Right atrium auricular region (tissue), 2 donors: Measurements from ENCODE around the gene PAK6. TPM values are rescaled to one million over a fixed set of nuclear protein-coding genes. Genes with fewer than 3 reads are reported as not detected.
A peak's percentile ranks its signal among the peaks of the same experiment; 100 is the strongest.

Experiments
- DNase-seq: peaks from one replicate; pipeline ENCODE4 v3.0.0-alpha.2; 2019; ENCODE audit warnings: low spot score
- H3K27ac ChIP-seq, 2 donors: fragments of 200-600 bp; sonication (generic); 1 replicate in 1 of 2; 2 replicates in 1 of 2; pipeline ENCODE4 v1.5.1; 2016 to 2019
- H3K27me3 ChIP-seq, 2 donors: fragments of 200-600 bp; sonication (generic); one replicate each; pipeline versions ENCODE4 v1.5.1 to v1.6.0; 2017 to 2019
- H3K36me3 ChIP-seq: fragments of 200-600 bp; sonication (generic); one replicate; pipeline ENCODE4 v1.5.1; 2016
- H3K4me1 ChIP-seq, 2 donors: fragments of 200-600 bp; sonication (generic); one replicate each; pipeline versions ENCODE4 v1.5.1 to v1.6.0; 2017 to 2019
- H3K4me3 ChIP-seq, 2 donors: fragments of 200-600 bp; sonication (generic); 1 replicate in 1 of 2; 2 replicates in 1 of 2; pipeline ENCODE4 v1.5.1; 2017 to 2019; ENCODE audit warnings: mild to moderate bottlenecking in 1 of 2, moderate library complexity in 1 of 2
- H3K9me3 ChIP-seq, 2 donors: fragments of 200-600 bp; sonication (generic); one replicate each; pipeline ENCODE4 v1.5.1; 2019
- CTCF ChIP-seq, 2 donors: fragments of 200-600 bp; sonication (generic); IDR thresholded peaks; one replicate each; pipeline ENCODE4 v1.5.1; 2019; ENCODE audit warnings: antibody characterized with exemption in 2 of 2
- total RNA-seq, 2 donors: library from RNA; depleted of rRNA; stranded (reverse); fragments of >200 nt; gene quantifications; one replicate each; pipeline ENCODE4 v1.1.0, GENCODE V29; 2016

Gene PAK6
- total RNA-seq, 2 donors from 2014 or later: 15.3 to 32.5 TPM

GRCh38 chr15:40313531-40314398 lies 74.9 kb downstream of the PAK6 start:
- no peaks in the 10 kb centered on the region for H3K4me1 ChIP-seq
- H3K27me3 ChIP-seq: no peaks in the 10 kb centered on the region
- no peak overlapping the region for H3K4me3 ChIP-seq
- no peak overlapping the region for H3K27ac ChIP-seq
- no peak for DNase-seq
- H3K36me3 ChIP-seq: no peaks in the 10 kb centered on the region
- no peaks in the 10 kb centered on the region for H3K9me3 ChIP-seq
- no peak for TF ChIP-seq CTCF (IDR thresholded peaks at IDR 0.05)

- no peak for DNase-seq
- TF ChIP-seq CTCF (IDR thresholded peaks at IDR 0.05): no peak
- no peaks in the 10 kb centered on the region for H3K36me3 ChIP-seq
- no peak overlapping the region for H3K27ac ChIP-seq
- H3K4me1 ChIP-seq: no peaks in the 10 kb centered on the region
- H3K4me3 ChIP-seq: no peak overlapping the region
- no peaks in the 10 kb centered on the region for H3K9me3 ChIP-seq
- H3K27me3 ChIP-seq: no peaks in the 10 kb centered on the region
Observed at GRCh38 chr15:40314723-40315276, 75.9 kb downstream of the PAK6 start.

- no peaks in the 10 kb centered on the region for H3K27me3 ChIP-seq
- no peaks in the 10 kb centered on the region for H3K9me3 ChIP-seq
- no peak for DNase-seq
- no peak overlapping the region for H3K27ac ChIP-seq
- no peak for TF ChIP-seq CTCF (IDR thresholded peaks at IDR 0.05)
- H3K36me3 ChIP-seq: no peaks in the 10 kb centered on the region
- H3K4me1 ChIP-seq: peaks cover 0 to 8% of the 10 kb centered on the region in 2 donors
- H3K4me3 ChIP-seq: no peak overlapping the region
Observed at GRCh38 chr15:40316931-40317330, 78.1 kb downstream of the PAK6 start.

GRCh38 chr15:40317580-40317979 lies 78.7 kb downstream of the PAK6 start:
- no peak for TF ChIP-seq CTCF (IDR thresholded peaks at IDR 0.05)
- no peak for DNase-seq
- no peaks in the 10 kb centered on the region for H3K27me3 ChIP-seq
- H3K9me3 ChIP-seq: no peaks in the 10 kb centered on the region
- H3K4me1 ChIP-seq: peaks cover 0 to 8% of the 10 kb centered on the region in 2 donors
- no peak overlapping the region for H3K27ac ChIP-seq
- no peak overlapping the region for H3K4me3 ChIP-seq
- H3K36me3 ChIP-seq: no peaks in the 10 kb centered on the region

GRCh38 chr15:40320409-40320808 lies 81.5 kb downstream of the PAK6 start:
- Histone ChIP-seq H3K4me3 (no peak overlapping the region), H3K4me1 (peaks cover 0 to 25% of the 10 kb centered on the region in 2 donors), H3K36me3 (no peaks in the 10 kb centered on the region), H3K9me3 (no peaks in the 10 kb centered on the region), H3K27me3 (no peaks in the 10 kb centered on the region), H3K27ac (peak overlapping the region; percentile 3 to 24)
- no peak for DNase-seq
- TF ChIP-seq CTCF (IDR thresholded peaks at IDR 0.05): no peak
